ENCODE measurements around the gene PTAR1.

PTAR1 gene

GRCh38 chr9:69678843-69679538 is 80.8 kb downstream of the PTAR1 start:
- Histone ChIP-seq H3K18ac (ENCODE audit: low read depth in 1 of 2, low read length in 2 of 2) (no peak overlapping the region), H2BK5ac (ENCODE audit: low read depth, low read length, poor library complexity, severe bottlenecking) (no peak overlapping the region), H2BK15ac (ENCODE audit: low read depth, poor library complexity, severe bottlenecking) (no peak overlapping the region), H3K4ac (ENCODE audit: low read depth in 1 of 2, low read length in 2 of 2) (no peak overlapping the region), H3K14ac (ENCODE audit: low read length in 2 of 2) (no peak overlapping the region), H3K4me2 (ENCODE audit: low read length, poor library complexity, severe bottlenecking) (no peak overlapping the region), H3K9me3 (ENCODE audit: control insufficient read depth, low read length) (no peaks in the 10 kb centered on the region), H2AK5ac (ENCODE audit: low read length, severe bottlenecking) (no peak overlapping the region), H4K91ac (ENCODE audit: low read length) (no peak overlapping the region), H4K8ac (ENCODE audit: low read length) (no peak overlapping the region), H2AFZ (ENCODE audit: low read depth, low read length) (no peak overlapping the region), H3K4me1 (ENCODE audit: control insufficient read depth, insufficient read depth, low read depth, low read length) (no peaks in the 10 kb centered on the region), H3K79me1 (replicated peaks; ENCODE audit: low read length, poor library complexity, severe bottlenecking) (no peaks in the 10 kb centered on the region), H3K9ac (ENCODE audit: low read length) (no peak overlapping the region), H3K23ac (ENCODE audit: low read length in 2 of 2) (no peak overlapping the region), H3K4me3 (ENCODE audit: insufficient read depth in 1 of 2, low read depth in 1 of 2, low read length in 2 of 2) (no peak overlapping the region), H2BK120ac (ENCODE audit: low read depth, low read length) (no peak overlapping the region), H3K36me3 (ENCODE audit: control insufficient read depth in 1 of 2, insufficient read depth in 2 of 2, low read depth in 1 of 2, low read length in 2 of 2) (no peaks in the 10 kb centered on the region), H3K27ac (ENCODE audit: low read length, poor library complexity, severe bottlenecking) (no peak overlapping the region), H3K27me3 (ENCODE audit: control insufficient read depth in 1 of 2, insufficient read depth in 1 of 2, low read length in 2 of 2) (no peaks in the 10 kb centered on the region), H2BK12ac (ENCODE audit: low read length in 2 of 2) (no peak overlapping the region)
- peak; percentile 11 for DNase-seq
- WGBS: 43% methylated on average over 3 of the region's 4 CpGs

GRCh38 chr9:69677931-69678330 is 81.9 kb downstream of the PTAR1 start:
- Histone ChIP-seq H3K4me3 (ENCODE audit: insufficient read depth in 1 of 2, low read depth in 1 of 2, low read length in 2 of 2) (no peak overlapping the region), H2BK5ac (ENCODE audit: low read depth, low read length, poor library complexity, severe bottlenecking) (no peak overlapping the region), H3K4me2 (ENCODE audit: low read length, poor library complexity, severe bottlenecking) (no peak overlapping the region), H2AFZ (ENCODE audit: low read depth, low read length) (no peak overlapping the region), H2BK15ac (ENCODE audit: low read depth, poor library complexity, severe bottlenecking) (no peak overlapping the region), H2AK5ac (ENCODE audit: low read length, severe bottlenecking) (no peak overlapping the region), H3K9me3 (ENCODE audit: control insufficient read depth, low read length) (no peaks in the 10 kb centered on the region), H2BK12ac (ENCODE audit: low read length in 2 of 2) (no peak overlapping the region), H3K14ac (ENCODE audit: low read length in 2 of 2) (no peak overlapping the region), H3K4ac (ENCODE audit: low read depth in 1 of 2, low read length in 2 of 2) (no peak overlapping the region), H4K91ac (ENCODE audit: low read length) (no peak overlapping the region), H3K27me3 (ENCODE audit: control insufficient read depth in 1 of 2, insufficient read depth in 1 of 2, low read length in 2 of 2) (no peaks in the 10 kb centered on the region), H3K27ac (ENCODE audit: low read length, poor library complexity, severe bottlenecking) (no peak overlapping the region), H4K8ac (ENCODE audit: low read length) (no peak overlapping the region), H3K18ac (ENCODE audit: low read depth in 1 of 2, low read length in 2 of 2) (no peak overlapping the region), H3K36me3 (ENCODE audit: control insufficient read depth in 1 of 2, insufficient read depth in 2 of 2, low read depth in 1 of 2, low read length in 2 of 2) (no peaks in the 10 kb centered on the region), H3K9ac (ENCODE audit: low read length) (no peak overlapping the region), H2BK120ac (ENCODE audit: low read depth, low read length) (no peak overlapping the region), H3K4me1 (ENCODE audit: control insufficient read depth, insufficient read depth, low read depth, low read length) (peaks cover 2% of the 10 kb centered on the region), H3K23ac (ENCODE audit: low read length in 2 of 2) (no peak overlapping the region), H3K79me1 (replicated peaks; ENCODE audit: low read length, poor library complexity, severe bottlenecking) (no peaks in the 10 kb centered on the region)
- no peak for DNase-seq
- no CpG with 5 or more reads among the region's 5 CpGs for WGBS

GRCh38 chr9:69675563-69675962 is 84.2 kb downstream of the PTAR1 start:
- no peak overlapping the region for H4K91ac ChIP-seq (ENCODE audit: low read length)
- no peak overlapping the region for H3K27ac ChIP-seq (ENCODE audit: low read length, poor library complexity, severe bottlenecking)
- H2AFZ ChIP-seq (ENCODE audit: low read depth, low read length): no peak overlapping the region
- DNase-seq: no peak
- H2AK5ac ChIP-seq (ENCODE audit: low read length, severe bottlenecking): no peak overlapping the region
- no peak overlapping the region for H2BK15ac ChIP-seq (ENCODE audit: low read depth, poor library complexity, severe bottlenecking)
- H3K23ac ChIP-seq (ENCODE audit: low read length in 2 of 2): no peak overlapping the region
- WGBS: 82% methylated on average over 3 of the region's 3 CpGs
- H3K18ac ChIP-seq (ENCODE audit: low read depth in 1 of 2, low read length in 2 of 2): peak overlapping the region; percentile 37 to 66
- peak overlapping the region in 1 of 2 experiments; percentile 11 for H2BK12ac ChIP-seq (ENCODE audit: low read length in 2 of 2)
- no peaks in the 10 kb centered on the region for H3K36me3 ChIP-seq (ENCODE audit: control insufficient read depth in 1 of 2, insufficient read depth in 2 of 2, low read depth in 1 of 2, low read length in 2 of 2)
- H3K4me3 ChIP-seq (ENCODE audit: insufficient read depth in 1 of 2, low read depth in 1 of 2, low read length in 2 of 2): peak overlapping the region in 1 of 2 experiments; percentile 60
- H3K14ac ChIP-seq (ENCODE audit: low read length in 2 of 2): no peak overlapping the region
- H3K4me2 ChIP-seq (ENCODE audit: low read length, poor library complexity, severe bottlenecking): no peak overlapping the region
- H3K4me1 ChIP-seq (ENCODE audit: control insufficient read depth, insufficient read depth, low read depth, low read length): peaks cover 12% of the 10 kb centered on the region
- no peak overlapping the region for H2BK5ac ChIP-seq (ENCODE audit: low read depth, low read length, poor library complexity, severe bottlenecking)
- peak overlapping the region in 1 of 2 experiments; percentile 58 for H3K4ac ChIP-seq (ENCODE audit: low read depth in 1 of 2, low read length in 2 of 2)
- peaks cover 2% of the 10 kb centered on the region for H3K79me1 ChIP-seq (replicated peaks; ENCODE audit: low read length, poor library complexity, severe bottlenecking)
- no peak overlapping the region for H2BK120ac ChIP-seq (ENCODE audit: low read depth, low read length)
- H4K8ac ChIP-seq (ENCODE audit: low read length): no peak overlapping the region
- H3K9ac ChIP-seq (ENCODE audit: low read length): peak overlapping the region; percentile 61
- H3K27me3 ChIP-seq (ENCODE audit: control insufficient read depth in 1 of 2, insufficient read depth in 1 of 2, low read length in 2 of 2): no peaks in the 10 kb centered on the region
- no peaks in the 10 kb centered on the region for H3K9me3 ChIP-seq (ENCODE audit: control insufficient read depth, low read length)

- H3K9me3 ChIP-seq (ENCODE audit: control insufficient read depth, low read length): no peaks in the 10 kb centered on the region
- H2BK15ac ChIP-seq (ENCODE audit: low read depth, poor library complexity, severe bottlenecking): no peak overlapping the region
- H2BK12ac ChIP-seq (ENCODE audit: low read length in 2 of 2): no peak overlapping the region
- H2AFZ ChIP-seq (ENCODE audit: low read depth, low read length): no peak overlapping the region
- no peak overlapping the region for H4K8ac ChIP-seq (ENCODE audit: low read length)
- DNase-seq: peak; percentile 88
- no peak overlapping the region for H2BK5ac ChIP-seq (ENCODE audit: low read depth, low read length, poor library complexity, severe bottlenecking)
- no peak overlapping the region for H2AK5ac ChIP-seq (ENCODE audit: low read length, severe bottlenecking)
- H3K27me3 ChIP-seq (ENCODE audit: control insufficient read depth in 1 of 2, insufficient read depth in 1 of 2, low read length in 2 of 2): no peaks in the 10 kb centered on the region
- peak overlapping the region in 1 of 2 experiments; percentile 37 for H3K18ac ChIP-seq (ENCODE audit: low read depth in 1 of 2, low read length in 2 of 2)
- no peak overlapping the region for H2BK120ac ChIP-seq (ENCODE audit: low read depth, low read length)
- no peaks in the 10 kb centered on the region for H3K36me3 ChIP-seq (ENCODE audit: control insufficient read depth in 1 of 2, insufficient read depth in 2 of 2, low read depth in 1 of 2, low read length in 2 of 2)
- peak overlapping the region in 1 of 2 experiments; percentile 60 for H3K4me3 ChIP-seq (ENCODE audit: insufficient read depth in 1 of 2, low read depth in 1 of 2, low read length in 2 of 2)
- no peak overlapping the region for H3K4me2 ChIP-seq (ENCODE audit: low read length, poor library complexity, severe bottlenecking)
- H3K9ac ChIP-seq (ENCODE audit: low read length): peak overlapping the region; percentile 61
- no peak overlapping the region for H3K27ac ChIP-seq (ENCODE audit: low read length, poor library complexity, severe bottlenecking)
- no peak overlapping the region for H3K4ac ChIP-seq (ENCODE audit: low read depth in 1 of 2, low read length in 2 of 2)
- peaks cover 12% of the 10 kb centered on the region for H3K4me1 ChIP-seq (ENCODE audit: control insufficient read depth, insufficient read depth, low read depth, low read length)
- no peak overlapping the region for H3K23ac ChIP-seq (ENCODE audit: low read length in 2 of 2)
- H4K91ac ChIP-seq (ENCODE audit: low read length): no peak overlapping the region
- H3K79me1 ChIP-seq (replicated peaks; ENCODE audit: low read length, poor library complexity, severe bottlenecking): peaks cover 2% of the 10 kb centered on the region
- WGBS: 27% methylated on average over 3 of the region's 3 CpGs
- H3K14ac ChIP-seq (ENCODE audit: low read length in 2 of 2): no peak overlapping the region
Measured at GRCh38 chr9:69674716-69675438, 84.9 kb downstream of the PTAR1 start.
